ENCODE results near the gene DLX3.
A peak's percentile ranks its signal among the peaks of the same experiment; 100 is the strongest.

DNA sequence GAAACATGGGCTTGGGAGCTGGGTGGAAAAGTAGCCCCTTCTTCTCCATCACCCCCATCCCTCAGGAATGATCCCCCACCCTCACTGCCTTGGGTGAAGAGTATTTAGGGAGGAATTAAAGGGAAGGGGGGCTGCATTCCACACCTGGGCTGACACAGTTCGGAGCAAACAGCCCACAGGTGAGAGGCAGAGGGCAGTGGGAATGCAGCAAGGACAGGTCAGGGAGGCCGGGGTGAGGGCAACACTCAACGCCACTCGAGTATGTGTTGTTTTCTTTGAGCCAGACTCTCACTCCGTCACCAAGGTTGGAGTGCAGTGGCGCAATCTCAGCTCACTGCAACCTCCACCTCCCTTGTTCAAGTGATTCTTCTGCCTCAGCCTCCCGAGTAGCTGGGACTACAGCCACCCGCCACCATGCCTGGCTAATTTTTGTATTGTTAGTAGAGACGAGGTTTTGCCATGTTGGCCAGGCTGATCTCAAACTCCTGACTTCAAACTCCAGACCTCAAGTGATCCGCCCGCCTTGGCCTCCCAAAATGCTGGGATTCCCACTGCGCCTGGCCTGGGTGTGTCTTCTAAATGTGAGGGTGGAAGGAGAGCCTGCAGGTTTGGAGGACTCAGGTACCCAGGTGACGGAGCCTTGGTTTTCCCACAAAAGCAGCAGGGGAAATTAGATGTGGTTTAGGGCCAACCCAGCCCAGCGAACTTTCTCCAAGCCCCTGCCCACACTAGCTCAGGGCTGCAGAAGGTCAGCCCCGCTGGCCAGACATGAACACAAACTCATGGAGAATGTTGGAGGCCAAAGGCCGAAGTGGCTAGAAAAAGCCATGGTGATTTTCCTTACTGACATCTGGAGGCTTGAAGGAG is 39.7 kb upstream of the DLX3 start:
- TF ChIP-seq, protein P1, sequence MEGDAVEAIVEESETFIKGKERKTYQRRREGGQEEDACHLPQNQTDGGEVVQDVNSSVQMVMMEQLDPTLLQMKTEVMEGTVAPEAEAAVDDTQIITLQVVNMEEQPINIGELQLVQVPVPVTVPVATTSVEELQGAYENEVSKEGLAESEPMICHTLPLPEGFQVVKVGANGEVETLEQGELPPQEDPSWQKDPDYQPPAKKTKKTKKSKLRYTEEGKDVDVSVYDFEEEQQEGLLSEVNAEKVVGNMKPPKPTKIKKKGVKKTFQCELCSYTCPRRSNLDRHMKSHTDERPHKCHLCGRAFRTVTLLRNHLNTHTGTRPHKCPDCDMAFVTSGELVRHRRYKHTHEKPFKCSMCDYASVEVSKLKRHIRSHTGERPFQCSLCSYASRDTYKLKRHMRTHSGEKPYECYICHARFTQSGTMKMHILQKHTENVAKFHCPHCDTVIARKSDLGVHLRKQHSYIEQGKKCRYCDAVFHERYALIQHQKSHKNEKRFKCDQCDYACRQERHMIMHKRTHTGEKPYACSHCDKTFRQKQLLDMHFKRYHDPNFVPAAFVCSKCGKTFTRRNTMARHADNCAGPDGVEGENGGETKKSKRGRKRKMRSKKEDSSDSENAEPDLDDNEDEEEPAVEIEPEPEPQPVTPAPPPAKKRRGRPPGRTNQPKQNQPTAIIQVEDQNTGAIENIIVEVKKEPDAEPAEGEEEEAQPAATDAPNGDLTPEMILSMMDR (IDR thresholded peaks at IDR 0.05) = peak in 1 of 6 experiments; percentile 18
- TF ChIP-seq POLR2A (IDR thresholded peaks at IDR 0.05) = peak in 1 of 2 donors; percentile 21

Data from thyroid gland (tissue), 4 donors.